H1 (cell line): ENCODE data around the gene BTN1A1. TPM values are rescaled to one million over a fixed set of nuclear protein-coding genes. Genes with fewer than 3 reads are reported as not detected.

Source experiments
- CBX8 ChIP-seq: fragments of 300-800, 300-1000 bp; sonication (generic); IDR thresholded peaks from 2 replicates; pipeline ENCODE4 v1.7.1; 2016; ENCODE audit warnings: low read depth, low read length, borderline replicate concordance
- CREB1 ChIP-seq: IDR thresholded peaks from 2 replicates; pipeline ENCODE4 v1.6.1; 2012; ENCODE audit warnings: inconsistent platforms
- GTF2F1 ChIP-seq: IDR thresholded peaks from 2 replicates; pipeline ENCODE4 v1.6.1; 2012; ENCODE audit warnings: low read depth, low read length, improper control_type of control experiment, borderline replicate concordance
- KDM5A ChIP-seq: fragments of 200-600 bp; IDR thresholded peaks from 2 replicates; pipeline ENCODE4 v1.7.1; 2012; ENCODE audit warnings: mild to moderate bottlenecking, low read length, inconsistent platforms, mixed read lengths
- SAP30 ChIP-seq: fragments of 300-600 bp; sonication (generic); IDR thresholded peaks from 2 replicates; pipeline ENCODE4 v1.7.1; 2012; ENCODE audit warnings: low read length, moderate library complexity, mild to moderate bottlenecking, inconsistent platforms; ENCODE audit not compliant: insufficient read depth, insufficient replicate concordance
- SP2 ChIP-seq: IDR thresholded peaks from 2 replicates; pipeline ENCODE4 v1.6.1; 2012; ENCODE audit warnings: mild to moderate bottlenecking, low read length, inconsistent platforms
- TEAD4 ChIP-seq: IDR thresholded peaks from 2 replicates; pipeline ENCODE4 v1.6.1; 2012; ENCODE audit warnings: low read depth, low read length, inconsistent platforms, mixed read lengths
- YY1 ChIP-seq: IDR thresholded peaks from 2 replicates; pipeline ENCODE4 v1.6.1; 2011; ENCODE audit warnings: low read depth, mild to moderate bottlenecking, low read length
- polyA plus RNA-seq, 7 experiments: library from polyadenylated mRNA; depleted of rRNA in 3 of 7; stranded (reverse) in 5 of 7; unstranded in 2 of 7; fragments of >200 nt in 5 of 7; fragments of 200-250 nt in 2 of 7; gene quantifications; 1 replicate in 5 of 7; 2 replicates in 1 of 7; 4 replicates in 1 of 7; pipeline versions ENCODE4 v1.2.1 to v1.2.3, GENCODE V29; 2011 to 2013; ENCODE audit warnings: missing spikeins in 2 of 7, mixed read lengths in 2 of 7
- total RNA-seq: library from RNA; stranded (reverse); fragmentation: NEBNext Ultra II Directional; extraction: Animal tissue kit (Norgen Biotek cat#: 25700); gene quantifications from 2 replicates; pipeline ENCODE4 v1.2.1, GENCODE V29; 2021

BTN1A1 gene
- total and polyA plus RNA-seq, 2 of the 8 experiments (the other 6 are each of a cell fraction or from before 2014, with no cell fraction given): 0.28 to 0.35 TPM

- TF ChIP-seq SAP30: no peak
- no peak for TF ChIP-seq SP2
- no peak for TF ChIP-seq GTF2F1
- no peak for TF ChIP-seq YY1
- no peak for TF ChIP-seq CREB1
- TF ChIP-seq KDM5A: no peak
- TF ChIP-seq TEAD4: no peak
- no peak for TF ChIP-seq CBX8
Measured at GRCh38 chr6:26476896-26477295, 23.2 kb upstream of the BTN1A1 start (continued).
